OCI-LY1 (cell line): ENCODE data around the gene YRDC.

ENCODE experiments used
- H2AFZ ChIP-seq: fragments of 200-600 bp; sonication (generic), shearing (Covaris generic); 2 replicates; pipeline ENCODE4 v1.6.0; 2014; ENCODE audit warnings: antibody characterized with exemption, mild to moderate bottlenecking, low read length
- H3F3A ChIP-seq: fragments of 200-600 bp; sonication (generic), shearing (Covaris generic); 2 replicates; pipeline ENCODE4 v1.6.0; 2014; ENCODE audit warnings: mild to moderate bottlenecking, antibody characterized with exemption, low read length, moderate library complexity; ENCODE audit not compliant: insufficient read depth
- H3K27ac ChIP-seq: fragments of 200-600 bp; sonication (generic); 2 replicates; pipeline ENCODE4 v1.5.1; 2014; ENCODE audit warnings: low read length, mixed run types, mild to moderate bottlenecking, low read depth; ENCODE audit not compliant: poor library complexity, severe bottlenecking
- H3K27me3 ChIP-seq: fragments of 200-600 bp; sonication (generic); 2 replicates; pipeline ENCODE4 v1.6.0; 2014; ENCODE audit warnings: antibody characterized with exemption, mild to moderate bottlenecking, low read length, moderate library complexity; ENCODE audit not compliant: insufficient read depth
- H3K36me3 ChIP-seq: fragments of 200-600 bp; sonication (generic); 2 replicates; pipeline ENCODE4 v1.6.1; 2014; ENCODE audit warnings: mild to moderate bottlenecking, antibody characterized with exemption, low read length, moderate library complexity, mixed read lengths; ENCODE audit not compliant: insufficient read depth
- H3K4me1 ChIP-seq: fragments of 200-600 bp; sonication (generic); 2 replicates; pipeline ENCODE4 v1.5.1; 2014; ENCODE audit warnings: mild to moderate bottlenecking, low read length, moderate library complexity; ENCODE audit not compliant: insufficient read depth, severe bottlenecking
- H3K4me2 ChIP-seq: fragments of 200-600 bp; sonication (generic), shearing (Covaris generic); 2 replicates; pipeline ENCODE4 v1.6.1; 2014; ENCODE audit warnings: low read length
- H3K4me3 ChIP-seq: fragments of 200-600 bp; sonication (generic); 2 replicates; pipeline ENCODE4 v1.5.1; 2014; ENCODE audit warnings: low read length, low read depth, mild to moderate bottlenecking, mixed read lengths; ENCODE audit not compliant: poor library complexity, severe bottlenecking
- H3K79me2 ChIP-seq: fragments of 200-600 bp; shearing (Covaris generic); 2 replicates; pipeline ENCODE4 v1.6.1; 2016; ENCODE audit warnings: mixed run types, low read length, mixed read lengths; ENCODE audit not compliant: insufficient read depth
- H3K9ac ChIP-seq: fragments of 200-600 bp; sonication (generic), shearing (Covaris generic); 2 replicates; pipeline ENCODE4 v1.6.1; 2014; ENCODE audit warnings: mild to moderate bottlenecking, low read length, mixed read lengths
- H3K9me2 ChIP-seq: fragments of 200-600 bp; sonication (generic), shearing (Covaris generic); 2 replicates; pipeline ENCODE4 v1.6.1; 2014; ENCODE audit warnings: low read depth, mild to moderate bottlenecking, low read length, mixed read lengths
- H3K9me3 ChIP-seq: fragments of 200-600 bp; shearing (Covaris generic); 2 replicates; pipeline ENCODE4 v1.6.1; 2014; ENCODE audit warnings: low read length, mixed read lengths
- H4K20me1 ChIP-seq: fragments of 200-600 bp; sonication (generic), shearing (Covaris generic); 2 replicates; pipeline ENCODE4 v1.6.0; 2016; ENCODE audit warnings: mild to moderate bottlenecking, low read length; ENCODE audit not compliant: insufficient read depth
- CTCF ChIP-seq: fragments of 200-600 bp; sonication (generic), shearing (Covaris generic); IDR thresholded peaks from 2 replicates; pipeline ENCODE4 v1.5.1; 2017; ENCODE audit warnings: mild to moderate bottlenecking, antibody characterized with exemption, low read length, moderate library complexity, mixed read lengths
- EZH2 ChIP-seq: fragments of 200-600 bp; sonication (generic), shearing (Covaris generic); IDR thresholded peaks from 2 replicates; pipeline ENCODE4 v1.8.0; 2017; ENCODE audit warnings: borderline replicate concordance, mixed run types, mild to moderate bottlenecking, antibody characterized with exemption, low read length, moderate library complexity, mixed read lengths

The YRDC gene

GRCh38 chr1:37851782-37852210 lies 43.8 kb upstream of the YRDC start:
- no peaks in the 10 kb centered on the region for H3K9me2 ChIP-seq
- peaks cover 12% of the 10 kb centered on the region for H3K79me2 ChIP-seq
- H4K20me1 ChIP-seq: no peaks in the 10 kb centered on the region
- TF ChIP-seq EZH2 (no peak), CTCF (no peak)
- no peak overlapping the region for H3K9ac ChIP-seq
- no peak overlapping the region for H3K4me2 ChIP-seq
- no peaks in the 10 kb centered on the region for H3K9me3 ChIP-seq
- H3F3A ChIP-seq: no peaks in the 10 kb centered on the region
- peaks cover 40% of the 10 kb centered on the region; the same call in 1 of the 2 replicates for H3K36me3 ChIP-seq
- no peak overlapping the region for H3K4me3 ChIP-seq
- H3K27me3 ChIP-seq: no peaks in the 10 kb centered on the region
- no peak overlapping the region for H2AFZ ChIP-seq
- peak overlapping the region; percentile 33 for H3K27ac ChIP-seq
- peaks cover 11% of the 10 kb centered on the region for H3K4me1 ChIP-seq

- H3F3A ChIP-seq: no peaks in the 10 kb centered on the region
- H3K79me2 ChIP-seq: peaks cover 12% of the 10 kb centered on the region
- TF ChIP-seq CTCF: no peak
- no peak for TF ChIP-seq EZH2
- no peaks in the 10 kb centered on the region for H3K9me2 ChIP-seq
- H2AFZ ChIP-seq: no peak overlapping the region
- peaks cover 38% of the 10 kb centered on the region; the same call in 1 of the 2 replicates for H3K36me3 ChIP-seq
- no peaks in the 10 kb centered on the region for H3K27me3 ChIP-seq
- no peak overlapping the region for H3K4me3 ChIP-seq
- H3K9me3 ChIP-seq: no peaks in the 10 kb centered on the region
- H3K27ac ChIP-seq: no peak overlapping the region
- H3K4me1 ChIP-seq: peaks cover 11% of the 10 kb centered on the region
- H4K20me1 ChIP-seq: no peaks in the 10 kb centered on the region
- no peak overlapping the region for H3K9ac ChIP-seq
- H3K4me2 ChIP-seq: no peak overlapping the region
Measured at GRCh38 chr1:37851262-37851661, 43.3 kb upstream of the YRDC start.

GRCh38 chr1:37850352-37850955 lies 42.4 kb upstream of the YRDC start:
- Histone ChIP-seq H3K36me3 (peaks cover 41% of the 10 kb centered on the region; the same call in 1 of the 2 replicates), H3K4me1 (peaks cover 11% of the 10 kb centered on the region), H3K9me3 (no peaks in the 10 kb centered on the region), H3K27ac (no peak overlapping the region), H3K4me2 (no peak overlapping the region), H3K4me3 (no peak overlapping the region), H3K9ac (no peak overlapping the region), H3K27me3 (no peaks in the 10 kb centered on the region), H4K20me1 (no peaks in the 10 kb centered on the region), H3K79me2 (peaks cover 12% of the 10 kb centered on the region), H3K9me2 (no peaks in the 10 kb centered on the region), H3F3A (no peaks in the 10 kb centered on the region), H2AFZ (no peak overlapping the region)
- no peak for TF ChIP-seq CTCF
- no peak for TF ChIP-seq EZH2
